H1 (cell line): ENCODE measurements around the gene TIA1.

Experiments
- ATF2 ChIP-seq: IDR thresholded peaks from 2 replicates; pipeline ENCODE4 v1.6.1; 2012; ENCODE audit warnings: low read length, inconsistent platforms
- CTCF ChIP-seq, 3 experiments: IDR thresholded peaks; 1 replicate in 2 of 3; 2 replicates in 1 of 3; pipeline versions ENCODE4 v1.5.1 to v1.6.1; 2011; ENCODE audit warnings: low read length in 3 of 3, mild to moderate bottlenecking in 3 of 3, inconsistent platforms in 2 of 3, low read depth in 1 of 3, moderate library complexity in 1 of 3; ENCODE audit not compliant: insufficient read depth in 1 of 3; ENCODE audit errors: control extremely low read depth in 1 of 3
- E2F6 ChIP-seq: IDR thresholded peaks from 2 replicates; pipeline ENCODE4 v1.6.1; 2012; ENCODE audit warnings: inconsistent platforms
- FOSL1 ChIP-seq: IDR thresholded peaks from 2 replicates; pipeline ENCODE4 v1.6.1; 2011; ENCODE audit warnings: mild to moderate bottlenecking, low read depth, low read length, moderate library complexity; ENCODE audit not compliant: insufficient read depth
- KDM1A ChIP-seq: fragments of 200-600, 300-600 bp; sonication (generic); IDR thresholded peaks from 2 replicates; pipeline ENCODE4 v1.7.1; 2016; ENCODE audit warnings: mild to moderate bottlenecking, low read length, borderline replicate concordance
- MAFK ChIP-seq: IDR thresholded peaks from 2 replicates; pipeline ENCODE4 v1.6.1; 2012; ENCODE audit warnings: low read depth, mild to moderate bottlenecking, improper control_type of control experiment, low read length
- MAX ChIP-seq: IDR thresholded peaks from 2 replicates; pipeline ENCODE4 v1.6.1; 2012; ENCODE audit warnings: inconsistent platforms
- SAP30 ChIP-seq: fragments of 300-600 bp; sonication (generic); IDR thresholded peaks from 2 replicates; pipeline ENCODE4 v1.7.1; 2012; ENCODE audit warnings: low read length, moderate library complexity, mild to moderate bottlenecking, inconsistent platforms; ENCODE audit not compliant: insufficient read depth, insufficient replicate concordance
- SIX5 ChIP-seq: IDR thresholded peaks from 2 replicates; pipeline ENCODE4 v1.6.1; 2011; ENCODE audit warnings: mild to moderate bottlenecking, low read depth, low read length
- SP1 ChIP-seq: IDR thresholded peaks from 2 replicates; pipeline ENCODE4 v1.6.1; 2011; ENCODE audit warnings: low read depth, low read length
- YY1 ChIP-seq: IDR thresholded peaks from 2 replicates; pipeline ENCODE4 v1.6.1; 2011; ENCODE audit warnings: low read depth, mild to moderate bottlenecking, low read length
- ZNF274 ChIP-seq: IDR thresholded peaks from 2 replicates; pipeline ENCODE4 v1.7.0; 2012; ENCODE audit warnings: low read length, borderline replicate concordance; ENCODE audit errors: extremely low read depth

- TF ChIP-seq ATF2 = no peak
- no peak for TF ChIP-seq SP1
- no peak for TF ChIP-seq ZNF274
- no peak for TF ChIP-seq SAP30
- TF ChIP-seq YY1 = peak; percentile 97
- no peak for TF ChIP-seq CTCF (IDR thresholded peaks at IDR 0.05; ENCODE audit: control extremely low read depth in 1 of 3, insufficient read depth in 1 of 3, low read depth in 1 of 3, low read length in 3 of 3)
- peak; percentile 25; the same call in 1 of the 2 replicates for TF ChIP-seq MAX
- no peak for TF ChIP-seq KDM1A
- no peak for TF ChIP-seq SIX5
- TF ChIP-seq MAFK = no peak
- no peak for TF ChIP-seq E2F6
- TF ChIP-seq FOSL1 = no peak
Observed at GRCh38 chr2:70248181-70248847, at the start of gene TIA1.
